ENCODE results near the gene TRAPPC5.

The TRAPPC5 gene

DNA sequence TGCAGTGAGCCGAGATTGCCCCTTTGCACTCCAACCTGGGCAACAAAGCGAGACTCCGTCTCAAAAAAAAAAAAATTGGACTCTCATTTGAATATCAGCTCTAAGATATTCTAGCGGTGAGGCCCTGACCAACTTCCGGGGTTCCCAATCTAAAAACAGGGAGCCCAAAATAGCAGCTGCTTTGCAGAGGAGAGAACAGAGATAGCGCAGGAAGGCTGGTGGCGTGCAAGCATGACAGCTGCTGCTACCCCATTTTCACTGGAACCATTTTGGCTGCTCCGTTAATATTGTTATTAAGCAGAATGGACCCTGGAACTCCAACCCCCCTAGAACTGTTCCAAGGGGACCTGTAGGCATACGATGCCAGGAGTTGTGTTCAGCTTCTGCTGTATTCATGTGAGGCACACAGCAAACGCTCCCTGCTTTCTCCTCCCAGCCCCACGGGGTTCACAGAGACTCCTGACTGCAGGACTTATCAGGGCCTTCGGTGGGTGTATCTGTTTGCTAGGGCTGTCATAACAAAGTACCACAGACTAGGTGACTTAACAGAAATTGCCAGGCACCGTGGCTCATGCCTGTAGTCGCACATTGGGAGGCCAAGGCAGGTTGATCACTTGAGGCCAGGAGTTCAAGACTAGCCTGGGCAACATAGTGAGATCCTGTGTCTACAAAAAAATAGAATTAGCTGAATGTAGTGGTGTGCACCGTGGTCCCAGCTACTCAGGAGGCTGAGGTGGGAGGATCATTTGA is 32.2 kb upstream of the TRAPPC5 start:
- TF ChIP-seq, protein P1, sequence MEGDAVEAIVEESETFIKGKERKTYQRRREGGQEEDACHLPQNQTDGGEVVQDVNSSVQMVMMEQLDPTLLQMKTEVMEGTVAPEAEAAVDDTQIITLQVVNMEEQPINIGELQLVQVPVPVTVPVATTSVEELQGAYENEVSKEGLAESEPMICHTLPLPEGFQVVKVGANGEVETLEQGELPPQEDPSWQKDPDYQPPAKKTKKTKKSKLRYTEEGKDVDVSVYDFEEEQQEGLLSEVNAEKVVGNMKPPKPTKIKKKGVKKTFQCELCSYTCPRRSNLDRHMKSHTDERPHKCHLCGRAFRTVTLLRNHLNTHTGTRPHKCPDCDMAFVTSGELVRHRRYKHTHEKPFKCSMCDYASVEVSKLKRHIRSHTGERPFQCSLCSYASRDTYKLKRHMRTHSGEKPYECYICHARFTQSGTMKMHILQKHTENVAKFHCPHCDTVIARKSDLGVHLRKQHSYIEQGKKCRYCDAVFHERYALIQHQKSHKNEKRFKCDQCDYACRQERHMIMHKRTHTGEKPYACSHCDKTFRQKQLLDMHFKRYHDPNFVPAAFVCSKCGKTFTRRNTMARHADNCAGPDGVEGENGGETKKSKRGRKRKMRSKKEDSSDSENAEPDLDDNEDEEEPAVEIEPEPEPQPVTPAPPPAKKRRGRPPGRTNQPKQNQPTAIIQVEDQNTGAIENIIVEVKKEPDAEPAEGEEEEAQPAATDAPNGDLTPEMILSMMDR (IDR thresholded peaks at IDR 0.05; ENCODE audit: low read depth, low read length, missing control alignments): no peak
- H3K36me3 ChIP-seq (replicated peaks): no peaks in the 10 kb centered on the region
- DNase-seq: no peak
- in situ Hi-C loops (cut with HindIII; ENCODE audit: low pct_ligation_motif_present, low sequenced_read_pairs): no loop called here
- H3K27ac ChIP-seq: no peak overlapping the region
- H3K4me3 ChIP-seq (ENCODE audit: low read depth, low read length): no peak overlapping the region
- H3K27me3 ChIP-seq (replicated peaks): no peaks in the 10 kb centered on the region

DNA sequence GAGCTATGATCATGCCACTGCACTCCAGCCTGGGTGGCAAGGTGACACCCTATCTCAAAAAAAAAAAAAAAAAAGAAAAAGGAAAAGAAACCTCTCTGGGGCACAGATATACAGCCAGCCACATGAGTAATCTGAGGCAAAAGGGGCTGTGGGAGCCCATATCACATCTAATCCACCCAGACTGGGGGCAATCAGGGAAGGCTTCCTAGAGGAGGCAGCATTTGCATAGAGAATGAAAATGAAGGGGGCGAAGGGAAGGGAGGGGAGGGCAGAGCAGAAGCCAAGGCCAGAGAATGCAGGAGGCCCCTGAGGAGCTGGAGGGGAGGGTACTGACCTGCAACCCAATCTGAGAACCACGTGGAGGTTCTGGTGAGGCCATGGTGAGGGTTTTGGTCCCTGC is 30.5 kb upstream of the TRAPPC5 start:
- H3K36me3 ChIP-seq (replicated peaks): no peaks in the 10 kb centered on the region
- H3K27ac ChIP-seq: no peak overlapping the region
- no peak overlapping the region for H3K4me3 ChIP-seq (ENCODE audit: low read depth, low read length)
- DNase-seq: no peak
- TF ChIP-seq, protein P1 (IDR thresholded peaks at IDR 0.05; ENCODE audit: low read depth, low read length, missing control alignments): no peak
- H3K27me3 ChIP-seq (replicated peaks): no peaks in the 10 kb centered on the region
- in situ Hi-C loops (cut with HindIII; ENCODE audit: low pct_ligation_motif_present, low sequenced_read_pairs): no loop called here

DNA sequence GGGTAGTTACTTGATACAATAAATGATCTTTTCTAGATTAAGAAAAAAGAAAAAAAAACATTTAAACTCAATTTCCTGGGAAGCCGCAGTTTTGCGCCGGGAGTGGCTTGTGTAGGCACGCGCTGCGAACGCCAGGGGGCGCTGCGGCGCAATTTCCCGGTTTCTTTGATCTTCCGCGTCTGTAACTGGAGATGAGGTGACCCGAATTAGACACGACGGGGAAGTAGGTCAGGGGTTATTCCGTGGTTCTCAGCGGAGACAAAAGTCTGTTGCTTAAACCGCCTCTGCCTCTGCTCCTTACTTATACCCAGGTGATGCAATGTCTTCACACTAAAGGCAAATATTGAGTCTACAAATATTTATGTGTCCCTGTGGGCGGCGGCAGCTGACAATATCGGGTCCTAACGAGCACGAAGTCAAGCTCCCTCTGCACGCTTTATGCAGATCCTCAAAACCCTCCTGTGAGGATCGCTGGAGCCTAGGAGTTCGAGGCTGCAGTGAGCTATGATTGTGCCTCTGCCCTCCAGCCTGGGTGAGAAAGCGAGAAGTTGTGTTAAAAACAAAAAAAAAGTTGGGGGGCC is 28.5 kb upstream of the TRAPPC5 start:
- H3K36me3 ChIP-seq (replicated peaks): no peaks in the 10 kb centered on the region
- in situ Hi-C loops (cut with HindIII; ENCODE audit: low pct_ligation_motif_present, low sequenced_read_pairs): no loop called here

DNA sequence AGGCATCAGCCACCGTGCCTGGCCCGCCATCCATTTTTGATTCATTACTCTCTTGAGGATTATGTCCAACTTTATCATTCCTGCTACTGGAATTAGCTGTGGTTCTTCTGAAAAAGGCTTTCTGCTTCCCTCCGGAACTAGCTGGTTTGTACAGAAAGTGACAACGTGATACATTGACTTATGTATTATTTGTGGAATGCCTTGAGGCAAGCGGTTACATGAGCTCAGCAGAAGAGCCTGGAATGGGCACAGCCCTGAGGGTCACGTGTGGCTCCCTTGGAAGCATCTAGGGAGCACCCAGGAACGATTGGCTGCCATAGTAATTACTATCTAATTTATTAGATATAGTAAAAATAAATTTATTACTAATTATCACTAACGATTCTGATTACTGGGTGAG is 26.2 kb upstream of the TRAPPC5 start:
- no peaks in the 10 kb centered on the region for H3K36me3 ChIP-seq (replicated peaks)
- H3K27ac ChIP-seq: no peak overlapping the region
- no peak for DNase-seq
- in situ Hi-C loops (cut with HindIII; ENCODE audit: low pct_ligation_motif_present, low sequenced_read_pairs): no loop called here
- H3K4me3 ChIP-seq (ENCODE audit: low read depth, low read length): no peak overlapping the region
- TF ChIP-seq, protein P1 (IDR thresholded peaks at IDR 0.05; ENCODE audit: low read depth, low read length, missing control alignments): no peak
- H3K27me3 ChIP-seq (replicated peaks): no peaks in the 10 kb centered on the region

More for the DNA sequence above, 28.5 kb upstream of the TRAPPC5 start:
- Histone ChIP-seq H3K27me3 (replicated peaks) (no peaks in the 10 kb centered on the region), H3K27ac (no peak overlapping the region), H3K4me3 (ENCODE audit: low read depth, low read length) (peak overlapping the region; percentile 20)
- TF ChIP-seq, protein P1 (IDR thresholded peaks at IDR 0.05; ENCODE audit: low read depth, low read length, missing control alignments): peak; percentile 98
- peak; percentile 56 for DNase-seq

DNA sequence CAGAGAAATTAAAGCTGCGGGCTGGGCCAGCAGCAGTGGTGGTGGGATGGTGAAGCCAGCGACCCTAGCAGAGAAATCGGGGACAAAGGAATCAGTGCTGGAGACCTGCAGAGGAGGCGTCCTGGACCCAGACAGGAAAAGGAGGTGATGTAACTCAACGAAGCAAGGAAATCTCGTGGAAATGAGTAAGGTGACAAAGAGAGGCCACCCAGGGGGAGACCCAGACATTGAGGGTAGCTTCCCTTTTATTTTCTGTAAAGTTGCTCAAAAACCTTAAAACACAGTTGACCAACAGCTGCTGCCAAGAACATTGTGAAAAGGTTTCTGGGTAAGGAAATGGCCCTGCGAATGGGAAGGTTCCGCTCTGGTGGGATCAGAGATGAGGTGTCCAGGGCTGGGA is 25.1 kb upstream of the TRAPPC5 start:
- H3K36me3 ChIP-seq (replicated peaks): no peaks in the 10 kb centered on the region
- no peaks in the 10 kb centered on the region for H3K27me3 ChIP-seq (replicated peaks)
- no peak overlapping the region for H3K4me3 ChIP-seq (ENCODE audit: low read depth, low read length)
- DNase-seq: no peak
- in situ Hi-C loops (cut with HindIII; ENCODE audit: low pct_ligation_motif_present, low sequenced_read_pairs): no loop called here
- no peak overlapping the region for H3K27ac ChIP-seq
- TF ChIP-seq, protein P1 (IDR thresholded peaks at IDR 0.05; ENCODE audit: low read depth, low read length, missing control alignments): no peak

Measured in brain microvascular endothelial cell (primary cell).